Spleen (tissue), 11 donors: ENCODE data around the gene GPR183. TPM values are rescaled to one million over a fixed set of nuclear protein-coding genes. Genes with fewer than 3 reads are reported as not detected.

Experiments
- DNase-seq: peaks from one replicate; pipeline ENCODE4 v3.0.0-alpha.2; 2020
- H3K27ac ChIP-seq, 8 donors: fragments of 200-600 bp; sonication (generic) in 7 of 8; 1 replicate in 4 of 8; 2 replicates in 4 of 8; pipeline versions ENCODE4 v1.5.0 to v1.8.0; 2016 to 2021; ENCODE audit warnings: inconsistent platforms in 4 of 8, mild to moderate bottlenecking in 4 of 8, moderate library complexity in 1 of 8
- H3K27me3 ChIP-seq, 7 donors: fragments of 200-600 bp; sonication (generic) in 6 of 7; replicated peaks in 1 of 7; 1 replicate in 4 of 7; 2 replicates in 3 of 7; pipeline versions ENCODE4 v1.5.0 to v1.8.0; 2016 to 2021; ENCODE audit warnings: inconsistent platforms in 3 of 7, mild to moderate bottlenecking in 1 of 7
- H3K36me3 ChIP-seq, 6 donors: fragments of 200-600 bp; sonication (generic) in 5 of 6; 1 replicate in 4 of 6; 2 replicates in 2 of 6; pipeline versions ENCODE4 v1.5.0 to v1.8.0; 2016 to 2021; ENCODE audit warnings: inconsistent platforms in 2 of 6
- H3K4me1 ChIP-seq, 6 donors: fragments of 200-600 bp; sonication (generic) in 5 of 6; 1 replicate in 3 of 6; 2 replicates in 3 of 6; pipeline versions ENCODE4 v1.5.0 to v1.8.0; 2016 to 2021; ENCODE audit warnings: inconsistent platforms in 3 of 6
- H3K4me3 ChIP-seq, 8 donors: fragments of 200-600 bp; sonication (generic) in 7 of 8; 1 replicate in 4 of 8; 2 replicates in 4 of 8; pipeline versions ENCODE4 v1.5.0 to v1.8.0; 2016 to 2021; ENCODE audit warnings: inconsistent platforms in 4 of 8, mild to moderate bottlenecking in 4 of 8, moderate library complexity in 2 of 8
- H3K9me3 ChIP-seq, 8 donors: fragments of 200-600 bp; sonication (generic) in 7 of 8; 1 replicate in 4 of 8; 2 replicates in 4 of 8; pipeline versions ENCODE4 v1.5.0 to v1.8.0; 2016 to 2021; ENCODE audit warnings: inconsistent platforms in 4 of 8
- POLR2A ChIP-seq, 3 donors: fragments of 450-650 bp; IDR thresholded peaks; one replicate each; pipeline ENCODE4 v1.5.1; 2017; ENCODE audit warnings: antibody characterized with exemption in 3 of 3, mild to moderate bottlenecking in 1 of 3
- POLR2AphosphoS5 ChIP-seq, 3 donors: sonication (generic); formaldehyde crosslinking; IDR thresholded peaks; one replicate each; pipeline ENCODE4 v1.5.1; 2017; ENCODE audit warnings: antibody characterized with exemption in 3 of 3
- WGBS, 5 donors: extraction: QIAGEN DNeasy Blood & Tissue Kit in 3 of 5; methylation state at CpG; one replicate each; pipeline versions ENCODE4 v1.1.5 to v1.1.7; 2013 to 2018; 5-methylcytosine and 5-hydroxymethylcytosine counted together
- intact Hi-C: fragments of 100-400 bp; cut with DNase I; formaldehyde crosslinking; loops from one replicate; pipeline ENCODE4 v1.15.0; 2023; ENCODE audit warnings: low total_unique reads
- polyA plus RNA-seq, 3 donors: library from polyadenylated mRNA; stranded (reverse); fragments of 200-250 nt; gene quantifications; one replicate each; pipeline ENCODE4 v1.2.1, GENCODE V29; 2013
- total RNA-seq, 7 donors: library from RNA; depleted of rRNA in 3 of 7; stranded (reverse); fragments of >200 nt in 3 of 7; fragmentation: NEBNext Ultra II Directional in 4 of 7; extraction: Animal tissue kit (Norgen Biotek cat#: 25700) in 4 of 7; gene quantifications; one replicate each; pipeline versions ENCODE4 v1.1.0 to v1.2.1, GENCODE V29; 2016 to 2021
- TF ChIP-seq, protein P1 (sequence below), 11 experiments: fragments of 200-600 bp in 7 of 11; fragments of 450-650 bp in 4 of 11; sonication (generic) in 4 of 11; IDR thresholded peaks in 8 of 11; conservative IDR thresholded peaks in 3 of 11; 1 replicate in 7 of 11; 2 replicates in 4 of 11; pipeline versions ENCODE4 v1.4.0 to v1.8.0; 2016 to 2021; ENCODE audit warnings: antibody characterized with exemption in 11 of 11, inconsistent platforms in 4 of 11, mild to moderate bottlenecking in 1 of 11
- donor health status: healthy with polysubstance abuse.
- donor health status: DM: no; HTN: no; CAD: no; lungs with moderate emphysema.
- donor health status: DM: no; HTN: no; CAD: no.
- donor health status: Bipolar disorder and iron deficiency.
- donor health status: healthy.
- donor health status: DM: no; HTN: no; CAD: no.
- donor health status: DM: yes; HTN: yes; CAD: no.

GPR183 gene
- total and polyA plus RNA-seq, 10 donors, result 29.1 to 83.6 (median 56.6) TPM

DNA sequence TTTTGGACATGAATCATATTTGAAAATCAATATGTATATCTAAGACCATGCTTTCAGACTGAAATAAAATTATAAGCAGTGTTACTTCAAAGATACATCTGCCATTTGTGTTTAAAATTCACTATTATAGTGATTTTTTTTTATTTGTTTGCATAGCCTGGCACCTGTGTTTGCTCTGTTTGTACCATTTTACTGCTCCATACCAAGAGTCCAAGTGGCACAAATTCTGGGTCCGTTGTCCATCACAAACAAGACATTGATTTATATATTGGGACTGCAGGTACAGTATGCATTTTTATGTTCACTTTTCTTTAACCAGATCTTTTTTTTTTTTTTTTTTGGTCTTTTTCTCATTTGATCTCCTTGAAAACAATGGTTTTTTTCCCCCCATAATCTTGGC, 6.7 kb upstream of the GPR183 start:
- Histone ChIP-seq H3K4me3 (no peak overlapping the region), H3K27ac (peak overlapping the region; percentile 60 to 84 (median 78)), H3K4me1 (peaks cover 41 to 94% (median 66%) of the 10 kb centered on the region in 6 donors), H3K36me3 (peaks cover 0 to 47% (median 10%) of the 10 kb centered on the region in 6 donors), H3K9me3 (no peaks in the 10 kb centered on the region), H3K27me3 (no peaks in the 10 kb centered on the region)
- WGBS, 5 donors, result 83 to 93% (median 88%) methylated on average over 1 of the region's 1 CpG
- intact Hi-C loops, result loop anchor here (5.0 kb wide), 1 partner anchor 38 kb away; no protein-coding TSS in a partner anchor
- no peak for DNase-seq
- no peak for TF ChIP-seq POLR2A (IDR thresholded peaks at IDR 0.05)
- no peak for TF ChIP-seq POLR2AphosphoS5 (IDR thresholded peaks at IDR 0.05)
- TF ChIP-seq, protein P1, sequence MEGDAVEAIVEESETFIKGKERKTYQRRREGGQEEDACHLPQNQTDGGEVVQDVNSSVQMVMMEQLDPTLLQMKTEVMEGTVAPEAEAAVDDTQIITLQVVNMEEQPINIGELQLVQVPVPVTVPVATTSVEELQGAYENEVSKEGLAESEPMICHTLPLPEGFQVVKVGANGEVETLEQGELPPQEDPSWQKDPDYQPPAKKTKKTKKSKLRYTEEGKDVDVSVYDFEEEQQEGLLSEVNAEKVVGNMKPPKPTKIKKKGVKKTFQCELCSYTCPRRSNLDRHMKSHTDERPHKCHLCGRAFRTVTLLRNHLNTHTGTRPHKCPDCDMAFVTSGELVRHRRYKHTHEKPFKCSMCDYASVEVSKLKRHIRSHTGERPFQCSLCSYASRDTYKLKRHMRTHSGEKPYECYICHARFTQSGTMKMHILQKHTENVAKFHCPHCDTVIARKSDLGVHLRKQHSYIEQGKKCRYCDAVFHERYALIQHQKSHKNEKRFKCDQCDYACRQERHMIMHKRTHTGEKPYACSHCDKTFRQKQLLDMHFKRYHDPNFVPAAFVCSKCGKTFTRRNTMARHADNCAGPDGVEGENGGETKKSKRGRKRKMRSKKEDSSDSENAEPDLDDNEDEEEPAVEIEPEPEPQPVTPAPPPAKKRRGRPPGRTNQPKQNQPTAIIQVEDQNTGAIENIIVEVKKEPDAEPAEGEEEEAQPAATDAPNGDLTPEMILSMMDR (IDR thresholded peaks at IDR 0.05 in 8 of 11, conservative IDR thresholded peaks at IDR 0.05 in 3 of 11), result no peak

DNA sequence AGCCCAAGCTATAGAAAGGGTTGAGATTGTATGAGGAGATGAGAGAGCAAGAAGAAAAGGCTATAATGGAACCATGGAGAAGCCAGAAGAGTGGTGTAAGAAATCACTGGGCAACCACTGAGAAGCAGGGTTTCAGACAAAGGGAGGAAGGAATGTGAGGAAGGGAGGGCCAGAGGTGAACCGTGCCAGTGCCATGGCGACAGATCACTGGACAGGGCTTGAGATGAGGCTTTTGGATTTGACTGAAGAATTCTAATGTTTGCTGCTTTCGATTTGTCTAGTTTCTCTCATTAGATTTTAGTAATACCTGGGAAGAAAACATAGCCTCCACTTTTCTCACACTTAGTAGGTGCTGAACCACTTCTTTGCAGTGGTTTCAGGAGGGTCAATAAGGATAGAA, 6.3 kb upstream of the GPR183 start:
- H3K4me3 ChIP-seq, result no peak overlapping the region
- WGBS, 5 donors, result 58 to 76% (median 59%) methylated on average over 3 of the region's 3 CpGs
- peaks cover 41 to 94% (median 68%) of the 10 kb centered on the region in 6 donors for H3K4me1 ChIP-seq
- peaks cover 0 to 47% (median 8%) of the 10 kb centered on the region in 6 donors for H3K36me3 ChIP-seq
- no peak for DNase-seq
- TF ChIP-seq POLR2AphosphoS5 (IDR thresholded peaks at IDR 0.05), result no peak
- TF ChIP-seq, protein P1 (IDR thresholded peaks at IDR 0.05 in 8 of 11, conservative IDR thresholded peaks at IDR 0.05 in 3 of 11), result no peak
- TF ChIP-seq POLR2A (IDR thresholded peaks at IDR 0.05), result no peak
- H3K27me3 ChIP-seq, result no peaks in the 10 kb centered on the region
- intact Hi-C loops, result loop anchor here (5.0 kb wide), 1 partner anchor 39 kb away; no protein-coding TSS in a partner anchor
- H3K27ac ChIP-seq, result peak overlapping the region; percentile 60 to 84 (median 78)
- no peaks in the 10 kb centered on the region for H3K9me3 ChIP-seq

DNA sequence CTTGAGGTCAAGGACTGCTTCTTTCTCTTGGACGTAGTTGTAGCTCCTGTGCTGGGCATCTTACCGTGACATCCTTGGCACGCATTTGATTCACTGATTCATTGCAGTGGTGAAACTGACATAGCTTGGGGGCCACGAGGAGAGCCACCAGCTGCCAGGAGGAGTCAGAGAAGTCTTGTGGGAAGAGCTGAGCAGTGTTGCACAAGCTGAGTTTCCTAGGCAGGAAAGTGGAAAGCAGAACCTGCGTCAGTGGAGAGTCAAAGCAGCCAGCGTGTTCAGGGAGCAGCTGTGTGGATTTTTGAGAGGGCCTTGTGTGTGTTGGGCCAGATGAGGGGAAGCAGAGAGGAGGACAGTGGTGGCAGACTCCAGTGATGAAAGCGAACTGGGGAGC, 5.3 kb upstream of the GPR183 start:
- no peak for DNase-seq

DNA sequence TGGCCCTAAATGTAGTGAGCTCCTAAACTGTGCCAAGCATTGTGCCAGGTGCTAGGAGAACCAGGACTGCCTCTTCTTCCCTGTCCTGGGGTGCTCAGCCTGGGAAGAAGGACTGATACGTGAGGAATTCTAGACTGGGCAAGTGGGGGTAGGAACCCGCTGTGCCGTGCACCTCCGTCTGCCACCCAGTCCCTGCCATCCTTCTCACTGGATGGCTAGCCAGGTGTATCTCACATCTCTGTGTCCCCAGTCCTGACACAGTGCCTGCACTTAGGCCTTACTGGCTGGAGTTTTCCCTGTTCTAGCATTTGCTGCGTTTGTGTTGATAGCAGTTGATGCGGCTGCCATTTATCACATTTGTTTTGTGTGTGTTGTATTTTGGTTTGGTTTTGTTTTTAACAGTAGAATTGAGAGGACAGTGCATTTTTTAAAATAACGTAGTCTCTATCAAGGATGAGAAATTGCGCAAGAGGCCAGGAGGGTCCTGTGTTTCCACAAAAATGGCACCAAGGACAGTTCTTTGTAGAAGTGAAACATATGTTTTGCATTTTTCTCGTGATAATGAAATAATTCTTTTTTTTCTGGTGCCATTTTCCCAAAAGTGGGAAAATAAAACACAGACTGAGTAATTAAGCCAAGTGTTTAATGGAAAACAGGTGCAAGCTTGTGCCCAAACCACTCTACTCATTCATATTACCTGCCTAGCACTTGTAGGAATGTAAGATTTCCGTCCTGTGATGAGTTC, 4.7 kb upstream of the GPR183 start:
- Histone ChIP-seq H3K9me3 (no peaks in the 10 kb centered on the region), H3K4me3 (no peak overlapping the region), H3K4me1 (peaks cover 46 to 100% (median 80%) of the 10 kb centered on the region in 6 donors), H3K36me3 (peaks cover 0 to 31% (median 1%) of the 10 kb centered on the region in 6 donors), H3K27me3 (no peaks in the 10 kb centered on the region), H3K27ac (peak overlapping the region in 6 of 8 donors; percentile 56 to 84 (median 80))
- intact Hi-C loops, result loop anchor here (5.0 kb wide), 1 partner anchor 40 kb away; no protein-coding TSS in a partner anchor
- TF ChIP-seq, protein P1 (IDR thresholded peaks at IDR 0.05 in 8 of 11, conservative IDR thresholded peaks at IDR 0.05 in 3 of 11), result no peak
- TF ChIP-seq POLR2A (IDR thresholded peaks at IDR 0.05), result no peak
- TF ChIP-seq POLR2AphosphoS5 (IDR thresholded peaks at IDR 0.05), result no peak
- DNase-seq, result no peak
- 82 to 89% (median 83%) methylated on average over 10 of the region's 10 CpGs for WGBS, 5 donors

More for the DNA sequence above, 5.3 kb upstream of the GPR183 start:
- intact Hi-C loops, result loop anchor here (5.0 kb wide), 1 partner anchor 40 kb away; no protein-coding TSS in a partner anchor
- peaks cover 0 to 37% (median 4%) of the 10 kb centered on the region in 6 donors for H3K36me3 ChIP-seq
- H3K9me3 ChIP-seq, result no peaks in the 10 kb centered on the region
- peak in 2 of 3 donors; percentile 51 to 81 for TF ChIP-seq POLR2AphosphoS5 (IDR thresholded peaks at IDR 0.05)
- no peak for TF ChIP-seq POLR2A (IDR thresholded peaks at IDR 0.05)
- WGBS, 5 donors, result 39 to 66% (median 50%) methylated on average over 7 of the region's 7 CpGs
- peak overlapping the region in 6 of 8 donors; percentile 56 to 84 (median 80) for H3K27ac ChIP-seq
- no peaks in the 10 kb centered on the region for H3K27me3 ChIP-seq
- H3K4me1 ChIP-seq, result peaks cover 46 to 97% (median 78%) of the 10 kb centered on the region in 6 donors
- H3K4me3 ChIP-seq, result no peak overlapping the region
